ENCODE results near the gene TMEM176B. TPM values are rescaled to one million over a fixed set of nuclear protein-coding genes. Genes with fewer than 3 reads are reported as not detected.

TMEM176B gene
- total and polyA plus RNA-seq, 2 donors (not counting 1 experiment from before 2014, with no cell fraction given) = 0.25 to 1.4 TPM

DNA sequence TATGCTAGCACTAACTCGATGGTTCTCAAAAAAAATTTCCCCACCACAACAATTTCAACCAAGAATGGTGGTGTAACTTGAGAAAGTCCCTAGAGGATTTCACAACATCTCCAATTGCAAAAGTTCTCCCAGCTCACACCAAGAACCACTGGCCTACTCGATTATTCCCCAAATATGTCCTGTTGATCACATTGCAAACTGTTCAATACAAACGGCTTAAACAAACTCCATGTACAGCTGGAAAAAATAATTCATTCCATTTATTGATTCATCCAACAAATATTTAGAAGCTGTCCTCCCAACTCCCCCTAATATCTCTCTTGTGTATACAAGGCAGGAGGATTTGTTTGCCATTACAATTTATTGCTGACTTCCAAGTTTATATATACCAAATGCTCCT lies 19.1 kb downstream of the TMEM176B start:
- DNase-seq (no peak), ATAC-seq (ENCODE audit: low read depth) (no peak)
- Histone ChIP-seq H3K9me3 (ENCODE audit: control extremely low read depth in 1 of 3, control insufficient read depth in 2 of 3, insufficient read depth in 1 of 3, low read length in 2 of 3) (no peaks in the 10 kb centered on the region), H3K4me1 (ENCODE audit: control insufficient read depth in 2 of 2, insufficient read depth in 2 of 2, low read length in 2 of 2) (no peaks in the 10 kb centered on the region), H2AFZ (ENCODE audit: insufficient read depth, low read depth, low read length, poor library complexity, severe bottlenecking) (no peak overlapping the region), H3K4me2 (replicated peaks; ENCODE audit: low read depth, low read length, poor library complexity, severe bottlenecking) (no peak overlapping the region), H3K79me2 (ENCODE audit: control insufficient read depth, insufficient read depth, low read length) (no peaks in the 10 kb centered on the region), H3K4me3 (ENCODE audit: control extremely low read depth in 1 of 5, extremely low read depth in 1 of 5, insufficient read depth in 1 of 5, low read depth in 2 of 5, low read length in 4 of 5) (no peak overlapping the region), H3K27me3 (replicated peaks in 1 of 4; ENCODE audit: control extremely low read depth in 1 of 4, control insufficient read depth in 3 of 4, insufficient read depth in 4 of 4, low read length in 3 of 4) (no peaks in the 10 kb centered on the region), H3K27ac (ENCODE audit: low read length in 2 of 2) (no peak overlapping the region), H3K9ac (ENCODE audit: low read length) (no peak overlapping the region), H4K20me1 (ENCODE audit: control insufficient read depth, insufficient read depth, low read length, poor library complexity, severe bottlenecking) (no peaks in the 10 kb centered on the region), H3K36me3 (replicated peaks in 1 of 2; ENCODE audit: control extremely low read depth in 1 of 2, control insufficient read depth in 1 of 2, extremely low read depth in 1 of 2, insufficient read depth in 2 of 2, low read length in 1 of 2) (no peaks in the 10 kb centered on the region)
- TF ChIP-seq, protein P1, sequence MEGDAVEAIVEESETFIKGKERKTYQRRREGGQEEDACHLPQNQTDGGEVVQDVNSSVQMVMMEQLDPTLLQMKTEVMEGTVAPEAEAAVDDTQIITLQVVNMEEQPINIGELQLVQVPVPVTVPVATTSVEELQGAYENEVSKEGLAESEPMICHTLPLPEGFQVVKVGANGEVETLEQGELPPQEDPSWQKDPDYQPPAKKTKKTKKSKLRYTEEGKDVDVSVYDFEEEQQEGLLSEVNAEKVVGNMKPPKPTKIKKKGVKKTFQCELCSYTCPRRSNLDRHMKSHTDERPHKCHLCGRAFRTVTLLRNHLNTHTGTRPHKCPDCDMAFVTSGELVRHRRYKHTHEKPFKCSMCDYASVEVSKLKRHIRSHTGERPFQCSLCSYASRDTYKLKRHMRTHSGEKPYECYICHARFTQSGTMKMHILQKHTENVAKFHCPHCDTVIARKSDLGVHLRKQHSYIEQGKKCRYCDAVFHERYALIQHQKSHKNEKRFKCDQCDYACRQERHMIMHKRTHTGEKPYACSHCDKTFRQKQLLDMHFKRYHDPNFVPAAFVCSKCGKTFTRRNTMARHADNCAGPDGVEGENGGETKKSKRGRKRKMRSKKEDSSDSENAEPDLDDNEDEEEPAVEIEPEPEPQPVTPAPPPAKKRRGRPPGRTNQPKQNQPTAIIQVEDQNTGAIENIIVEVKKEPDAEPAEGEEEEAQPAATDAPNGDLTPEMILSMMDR (IDR thresholded peaks at IDR 0.05) = no peak
- TF ChIP-seq EZH2 (IDR thresholded peaks at IDR 0.05; ENCODE audit: borderline replicate concordance, insufficient read depth, low read depth, low read length, poor library complexity, severe bottlenecking) = no peak
- Mint-ChIP-seq H3K9me3 (ENCODE audit: insufficient read depth) (no peaks in the 10 kb centered on the region), H3K27ac (no peak overlapping the region), H3K4me1 (no peaks in the 10 kb centered on the region), H3K27me3 (peaks cover 15% of the 10 kb centered on the region), H3K4me3 (no peak overlapping the region)
- WGBS (ENCODE audit: insufficient coverage) = 42% methylated on average over 2 of the region's 3 CpGs
- intact Hi-C loops (cut with micrococcal nuclease) = no loop called here
- ChIA-PET POLR2A (no interaction called here), CTCF (interaction anchor here (1.5 kb wide), 1 partner anchor 204 kb away, joined by 5 read pairs; no protein-coding TSS in a partner anchor)

DNA sequence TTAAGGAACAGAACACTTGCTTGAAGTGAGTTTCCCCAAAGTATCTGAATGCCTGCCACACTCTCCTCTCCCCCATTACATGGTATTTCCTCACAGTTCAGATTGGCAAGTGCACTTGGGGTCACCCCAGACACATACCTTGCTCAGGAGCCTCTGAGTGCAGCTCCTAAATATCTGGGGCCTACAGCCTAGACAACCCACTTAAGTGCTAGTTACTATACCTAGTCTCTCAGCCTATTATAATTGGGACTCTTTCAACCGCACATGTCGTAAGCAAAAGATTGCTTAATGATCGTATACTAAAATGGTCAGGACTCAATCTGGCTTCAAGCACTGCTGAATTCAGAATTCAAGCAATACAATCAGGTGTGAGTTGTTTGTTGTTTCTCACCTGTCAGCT lies 19.9 kb downstream of the TMEM176B start:
- H4K20me1 ChIP-seq (ENCODE audit: control insufficient read depth, insufficient read depth, low read length, poor library complexity, severe bottlenecking) = no peaks in the 10 kb centered on the region
- H3K27ac Mint-ChIP-seq = no peak overlapping the region
- no peak overlapping the region for H3K4me2 ChIP-seq (replicated peaks; ENCODE audit: low read depth, low read length, poor library complexity, severe bottlenecking)
- H3K9me3 Mint-ChIP-seq (ENCODE audit: insufficient read depth) = no peaks in the 10 kb centered on the region
- no peak overlapping the region for H3K27ac ChIP-seq (ENCODE audit: low read length in 2 of 2)
- ChIA-PET CTCF (interaction anchor here (1.5 kb wide), 1 partner anchor 205 kb away, joined by 5 read pairs; no protein-coding TSS in a partner anchor), POLR2A (interaction anchor here (0.6 kb wide), 1 partner anchor 454 kb away, joined by 6 read pairs; no protein-coding TSS in a partner anchor)
- ATAC-seq (ENCODE audit: low read depth) = no peak
- TF ChIP-seq, protein P1 (IDR thresholded peaks at IDR 0.05) = no peak
- TF ChIP-seq EZH2 (IDR thresholded peaks at IDR 0.05; ENCODE audit: borderline replicate concordance, insufficient read depth, low read depth, low read length, poor library complexity, severe bottlenecking) = no peak
- no peaks in the 10 kb centered on the region for H3K9me3 ChIP-seq (ENCODE audit: control extremely low read depth in 1 of 3, control insufficient read depth in 2 of 3, insufficient read depth in 1 of 3, low read length in 2 of 3)
- H3K4me1 Mint-ChIP-seq = no peaks in the 10 kb centered on the region
- no peak overlapping the region for H3K4me3 Mint-ChIP-seq
- H2AFZ ChIP-seq (ENCODE audit: insufficient read depth, low read depth, low read length, poor library complexity, severe bottlenecking) = no peak overlapping the region
- WGBS (ENCODE audit: insufficient coverage) = no CpG with 5 or more reads among the region's 3 CpGs
- no peak overlapping the region for H3K4me3 ChIP-seq (ENCODE audit: control extremely low read depth in 1 of 5, extremely low read depth in 1 of 5, insufficient read depth in 1 of 5, low read depth in 2 of 5, low read length in 4 of 5)
- peaks cover 15% of the 10 kb centered on the region for H3K27me3 Mint-ChIP-seq
- H3K27me3 ChIP-seq (replicated peaks in 1 of 4; ENCODE audit: control extremely low read depth in 1 of 4, control insufficient read depth in 3 of 4, insufficient read depth in 4 of 4, low read length in 3 of 4) = no peaks in the 10 kb centered on the region
- H3K4me1 ChIP-seq (ENCODE audit: control insufficient read depth in 2 of 2, insufficient read depth in 2 of 2, low read length in 2 of 2) = no peaks in the 10 kb centered on the region
- no peaks in the 10 kb centered on the region for H3K36me3 ChIP-seq (replicated peaks in 1 of 2; ENCODE audit: control extremely low read depth in 1 of 2, control insufficient read depth in 1 of 2, extremely low read depth in 1 of 2, insufficient read depth in 2 of 2, low read length in 1 of 2)
- intact Hi-C loops (cut with micrococcal nuclease) = no loop called here
- no peak overlapping the region for H3K9ac ChIP-seq (ENCODE audit: low read length)
- H3K79me2 ChIP-seq (ENCODE audit: control insufficient read depth, insufficient read depth, low read length) = no peaks in the 10 kb centered on the region
- DNase-seq = no peak

Data from B cell (primary cell).